Erythroblast (primary cell): ENCODE measurements around the gene DISC1.

ENCODE experiments used
- GATA1 ChIP-seq: IDR thresholded peaks from 2 replicates; pipeline ENCODE4 v1.6.1; 2011; ENCODE audit warnings: low read depth, mild to moderate bottlenecking, control low read depth, low read length, moderate library complexity
- POLR2A ChIP-seq: IDR thresholded peaks from 2 replicates; pipeline ENCODE4 v1.6.1; 2011; ENCODE audit warnings: mild to moderate bottlenecking, low read length

DNA sequence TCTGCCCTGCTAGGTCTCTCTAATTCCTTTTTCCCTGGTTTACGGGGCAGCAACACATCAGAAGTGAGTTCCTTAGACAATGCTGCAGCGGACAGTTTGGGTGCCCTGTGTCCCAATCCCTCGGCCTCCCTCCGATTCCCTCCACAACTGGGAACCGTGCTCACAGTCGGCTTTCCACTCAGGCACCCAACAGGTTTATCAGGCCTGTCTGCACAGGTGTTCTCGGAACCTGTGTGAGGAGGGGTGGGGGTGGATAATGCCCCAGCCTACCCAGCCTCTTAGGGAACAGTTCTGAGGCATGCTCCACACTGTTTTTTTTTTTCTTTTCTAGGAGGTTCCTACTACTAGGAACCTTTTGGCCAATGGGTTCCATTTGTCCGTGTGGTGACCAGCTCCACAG is 131.2 kb downstream of the DISC1 start:
- no peak for TF ChIP-seq POLR2A
- no peak for TF ChIP-seq GATA1
